Measurements from ENCODE around the gene WRAP73.

WRAP73 gene

DNA sequence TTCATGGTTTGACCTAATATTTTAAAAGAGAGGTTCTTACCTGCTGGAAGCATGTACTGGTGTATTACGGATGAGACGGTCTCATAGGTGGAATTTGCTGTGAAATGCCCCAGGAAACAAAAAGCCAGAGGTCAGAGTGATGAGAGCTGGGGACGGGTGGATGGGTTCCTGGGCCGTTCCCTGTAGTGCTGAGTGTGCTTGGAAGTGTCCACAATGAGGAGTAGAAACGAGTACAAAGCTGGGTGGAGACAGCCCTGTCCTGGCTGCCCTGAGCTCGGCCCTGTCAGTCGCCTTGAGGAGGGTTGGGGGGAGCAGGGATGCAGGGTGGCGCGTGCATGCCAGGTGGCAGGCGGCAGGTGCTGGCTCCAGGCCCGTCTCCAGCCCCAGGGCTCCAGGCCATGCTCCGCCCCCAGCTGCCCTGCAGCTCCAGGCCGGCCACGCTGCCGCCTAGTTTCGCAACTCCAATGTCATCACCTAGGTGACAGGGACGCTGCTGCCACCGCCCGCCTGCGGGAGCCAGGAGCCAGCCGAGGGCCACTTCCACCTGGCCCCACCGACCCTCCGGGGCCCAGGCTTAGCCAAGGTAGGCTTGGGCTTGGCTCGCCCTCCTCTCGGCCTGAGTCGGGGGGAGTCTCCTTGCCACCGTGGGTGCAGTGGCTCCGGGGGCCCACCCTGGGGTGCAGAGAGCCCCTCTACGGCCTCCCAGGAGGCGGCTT is 18.8 kb upstream of the WRAP73 start:
- DNase-seq (ENCODE audit: low read depth): no peak

DNA sequence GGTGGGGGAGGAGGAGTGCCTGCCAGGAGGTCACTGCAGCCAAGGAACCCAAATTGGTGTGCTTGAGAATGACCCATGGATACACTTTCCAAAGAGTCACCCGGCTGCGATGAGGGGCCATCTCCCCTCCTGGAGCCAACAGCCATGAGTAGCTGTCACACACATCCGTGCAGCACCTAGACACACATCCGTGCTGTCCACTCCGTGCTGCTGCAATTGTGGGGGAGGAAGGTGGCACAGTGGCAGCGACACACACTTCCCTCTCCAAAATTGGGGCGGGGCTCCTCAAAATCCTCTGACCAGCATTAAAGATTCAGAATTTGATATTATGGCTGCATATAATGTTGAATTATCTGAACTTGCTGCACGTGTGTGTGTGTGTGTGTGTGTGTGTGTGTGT is 18.2 kb upstream of the WRAP73 start:
- no peak for DNase-seq (ENCODE audit: low read depth)

DNA sequence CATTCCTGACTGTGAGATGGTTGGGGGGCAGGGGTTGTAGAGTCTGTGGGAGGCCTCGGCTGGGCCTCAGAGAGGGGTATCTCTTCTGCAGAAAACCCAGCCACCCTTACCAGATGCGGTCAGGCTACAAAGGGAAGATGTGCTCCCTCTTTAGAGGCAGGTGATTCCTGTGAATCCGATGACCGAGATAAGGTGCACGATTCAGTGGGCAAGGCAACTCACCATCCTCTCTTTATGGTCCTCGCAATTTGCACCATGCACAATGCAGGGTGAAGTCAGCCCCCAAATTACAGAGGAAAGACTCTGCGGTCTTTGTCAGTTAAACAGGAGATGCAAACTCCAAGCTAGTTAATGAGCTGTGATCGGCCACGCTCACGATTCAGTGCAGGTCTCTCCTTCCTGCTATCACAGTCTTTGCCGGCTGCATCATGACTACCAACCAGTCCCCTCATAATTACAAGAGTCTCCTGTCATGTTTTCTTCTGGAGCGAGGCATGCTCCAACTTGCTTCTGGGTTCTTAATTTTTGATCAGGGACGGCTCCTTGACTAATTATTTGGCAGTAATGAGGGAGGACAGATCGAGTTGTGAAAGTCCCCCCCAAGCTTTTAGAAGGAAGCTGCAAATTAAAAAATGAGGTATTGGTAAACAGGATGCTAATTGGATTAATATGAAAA is 14.9 kb upstream of the WRAP73 start:
- DNase-seq (ENCODE audit: low read depth): no peak

DNA sequence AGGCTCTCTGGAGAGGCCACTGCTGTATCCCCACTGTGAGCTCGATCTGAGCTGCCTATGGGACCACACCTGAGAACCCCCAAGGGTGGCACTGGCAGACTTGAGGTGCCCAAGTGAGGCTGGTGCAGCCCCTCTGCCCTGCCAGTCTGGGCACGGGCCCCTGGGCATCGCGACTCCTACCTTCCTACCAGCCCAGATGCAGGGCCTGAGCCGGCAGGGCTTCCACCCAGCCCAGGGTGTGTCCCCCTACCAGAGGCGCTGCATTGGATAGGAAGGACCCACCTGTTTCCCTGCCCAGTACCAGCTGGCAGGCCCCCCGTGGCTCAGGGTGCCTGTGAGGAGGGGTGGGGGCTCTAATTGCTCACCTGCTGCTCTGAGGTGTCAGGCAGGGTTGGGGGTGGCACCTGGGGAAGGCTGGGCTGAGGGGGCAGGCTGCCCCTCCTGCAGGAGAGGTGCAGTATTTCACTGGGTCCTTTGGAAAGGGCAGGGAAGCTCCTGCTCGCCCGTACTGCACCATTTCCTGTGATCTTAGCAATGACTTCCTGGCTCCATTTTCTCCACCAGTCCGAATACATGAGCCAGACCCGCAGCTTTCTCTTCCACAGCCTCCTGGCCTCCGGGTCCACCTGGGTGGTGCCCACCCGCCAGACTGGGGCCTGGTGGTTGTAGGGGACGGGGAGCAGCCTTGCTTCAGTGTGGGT is 14.2 kb upstream of the WRAP73 start:
- no peak for DNase-seq (ENCODE audit: low read depth)

DNA sequence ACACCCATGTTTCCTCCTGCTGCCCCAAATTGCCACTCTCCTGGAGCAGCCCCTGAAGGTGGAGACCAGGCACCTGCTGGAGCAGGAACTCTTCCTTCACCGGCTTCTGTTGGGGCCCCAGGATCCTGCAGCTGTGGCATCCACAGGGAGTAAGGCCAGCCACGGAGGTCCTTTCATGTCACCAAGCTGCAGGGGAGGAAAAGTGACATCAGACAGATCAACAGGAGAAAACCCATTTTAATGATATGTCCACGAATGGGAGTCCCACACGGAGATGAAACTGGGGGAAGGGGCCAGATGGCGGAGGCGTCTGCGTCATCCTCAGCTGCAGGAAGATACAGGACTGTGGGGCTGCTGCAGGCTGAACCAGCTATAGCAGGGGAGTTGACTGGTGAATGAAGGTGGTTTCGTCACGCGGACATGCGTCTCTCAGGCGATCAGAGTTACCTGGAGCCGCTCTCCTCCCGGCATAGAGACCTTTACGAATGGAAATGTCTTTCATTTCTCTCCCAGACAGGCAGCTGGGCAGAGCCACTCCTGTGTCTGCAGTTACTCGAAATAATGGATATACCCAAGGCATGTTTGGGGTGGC is 12.3 kb upstream of the WRAP73 start:
- no peak for DNase-seq (ENCODE audit: low read depth)

DNA sequence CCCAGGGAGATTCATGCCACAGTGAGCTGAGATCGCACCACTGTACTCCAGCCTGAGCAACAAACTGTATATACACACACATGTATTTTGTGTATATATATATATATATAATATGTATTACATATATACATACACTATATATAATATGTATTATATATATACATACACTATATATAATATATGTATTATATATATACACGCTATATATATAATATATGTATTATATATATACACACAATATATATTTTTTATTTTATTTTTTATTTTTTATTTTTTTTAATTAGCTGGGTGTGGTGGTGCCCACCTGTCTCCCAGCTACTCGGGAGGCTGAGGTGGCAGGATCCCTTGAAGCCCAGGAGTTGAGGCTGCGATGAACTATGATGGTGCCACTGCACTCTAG is 11.7 kb upstream of the WRAP73 start:
- no peak for DNase-seq (ENCODE audit: low read depth)

DNA sequence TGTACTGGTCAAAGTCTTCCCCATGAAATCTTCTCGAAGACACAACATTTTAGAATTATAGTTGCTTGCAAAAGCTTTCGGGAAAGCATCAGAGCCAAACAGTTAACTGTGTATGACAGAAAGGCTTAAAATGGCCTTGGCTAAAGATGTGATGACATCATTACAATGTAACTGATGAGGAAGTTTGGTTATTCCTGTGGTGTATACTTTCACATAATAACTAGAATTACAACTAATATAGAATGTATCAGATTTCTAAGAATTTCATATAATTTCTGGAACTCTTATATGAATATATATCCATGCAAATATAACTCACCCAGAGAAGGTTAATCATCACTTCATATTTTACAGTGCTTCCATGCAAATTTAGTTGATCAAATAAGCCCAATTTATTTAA is 10.8 kb upstream of the WRAP73 start:
- DNase-seq (ENCODE audit: low read depth): no peak

DNA sequence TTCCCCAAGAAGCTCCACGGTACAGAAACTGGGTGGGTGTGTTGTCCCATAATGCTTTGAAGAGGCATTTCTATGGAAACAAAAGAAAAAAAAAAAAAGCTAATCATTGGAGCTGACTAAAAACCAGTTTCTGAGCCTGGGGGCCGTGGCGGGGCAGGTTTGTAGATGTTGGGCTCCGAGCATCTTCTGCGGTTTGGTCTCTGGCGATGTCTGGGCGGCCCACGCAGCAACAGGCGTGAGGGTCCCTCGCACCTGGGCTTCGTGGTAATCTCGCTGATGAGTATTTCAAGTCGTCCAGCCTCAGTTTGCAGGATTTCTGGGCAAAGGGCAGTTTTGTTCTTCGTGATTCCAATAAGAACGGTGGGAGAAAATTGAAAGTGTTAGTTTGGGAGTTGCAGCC is 9.2 kb upstream of the WRAP73 start:
- DNase-seq (ENCODE audit: low read depth): no peak

DNA sequence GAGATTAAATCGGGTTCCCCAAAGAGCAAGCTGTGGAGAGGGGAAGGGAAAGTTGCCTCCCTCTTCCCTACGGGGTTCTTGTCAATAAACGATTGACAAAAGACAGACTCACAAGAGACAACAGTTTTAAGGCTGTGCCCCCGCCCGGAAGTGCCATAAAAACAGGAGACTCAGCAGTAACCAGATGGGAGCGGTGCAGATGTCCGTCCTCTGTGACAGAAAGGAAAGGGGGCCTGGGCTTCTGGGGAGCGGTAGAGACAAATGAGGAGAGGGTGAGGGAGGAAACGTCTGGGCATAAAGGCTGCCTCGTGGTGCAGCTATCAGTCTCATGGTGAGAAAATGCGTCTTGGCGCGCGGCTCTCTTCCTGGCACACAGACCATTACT is 8.3 kb upstream of the WRAP73 start:
- DNase-seq (ENCODE audit: low read depth): no peak

DNA sequence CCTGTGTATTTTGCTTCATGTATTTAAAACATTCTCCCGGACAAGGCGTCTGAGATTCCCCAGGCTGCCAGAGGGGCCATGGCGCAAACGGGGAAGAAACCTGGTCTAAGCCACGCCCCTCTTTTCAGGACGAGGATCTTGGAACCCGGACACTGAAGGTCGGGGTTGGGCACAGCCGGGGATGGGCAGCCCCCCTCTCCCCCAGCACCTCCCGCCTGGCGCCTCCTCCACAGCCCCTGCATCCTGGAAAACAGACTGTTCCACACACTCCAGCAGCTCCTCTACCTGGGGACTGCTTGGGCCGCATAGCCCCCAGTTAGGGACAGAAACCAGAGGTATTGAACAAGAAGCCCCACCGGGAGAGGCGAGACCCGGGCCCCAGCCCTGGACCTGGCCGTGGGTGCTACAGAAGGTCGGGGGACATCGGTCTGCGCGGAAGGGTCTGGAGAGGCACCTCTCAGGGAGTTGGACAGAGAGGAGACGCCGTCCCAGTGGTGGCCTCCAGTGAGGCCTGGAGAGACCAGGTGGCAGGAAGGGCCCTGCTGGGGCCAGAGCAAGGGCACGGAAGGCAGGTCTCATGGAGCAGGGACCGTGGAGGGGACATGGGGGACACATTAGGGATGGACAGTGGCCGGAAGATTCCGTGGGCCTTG is 7.8 kb upstream of the WRAP73 start:
- DNase-seq (ENCODE audit: low read depth): no peak

DNA sequence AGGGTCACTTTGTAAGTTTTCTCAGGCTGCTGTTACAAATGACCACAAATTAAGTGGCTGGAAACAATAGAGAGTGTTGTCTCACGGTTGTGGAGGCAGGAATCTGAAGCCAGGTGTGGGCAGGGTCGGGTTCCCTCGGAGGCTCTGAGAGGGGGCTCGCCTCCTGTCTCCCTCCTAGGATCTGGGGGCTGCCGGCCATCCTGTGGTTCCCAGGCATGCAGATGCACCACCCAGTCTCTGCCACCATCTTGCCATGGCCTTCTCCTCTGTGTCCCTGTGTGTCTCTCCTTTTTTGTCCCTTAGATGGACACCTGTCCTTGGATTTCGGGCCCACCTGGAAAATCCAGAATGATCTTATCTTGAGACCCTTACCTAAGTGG is 7.2 kb upstream of the WRAP73 start:
- DNase-seq (ENCODE audit: low read depth): no peak

DNA sequence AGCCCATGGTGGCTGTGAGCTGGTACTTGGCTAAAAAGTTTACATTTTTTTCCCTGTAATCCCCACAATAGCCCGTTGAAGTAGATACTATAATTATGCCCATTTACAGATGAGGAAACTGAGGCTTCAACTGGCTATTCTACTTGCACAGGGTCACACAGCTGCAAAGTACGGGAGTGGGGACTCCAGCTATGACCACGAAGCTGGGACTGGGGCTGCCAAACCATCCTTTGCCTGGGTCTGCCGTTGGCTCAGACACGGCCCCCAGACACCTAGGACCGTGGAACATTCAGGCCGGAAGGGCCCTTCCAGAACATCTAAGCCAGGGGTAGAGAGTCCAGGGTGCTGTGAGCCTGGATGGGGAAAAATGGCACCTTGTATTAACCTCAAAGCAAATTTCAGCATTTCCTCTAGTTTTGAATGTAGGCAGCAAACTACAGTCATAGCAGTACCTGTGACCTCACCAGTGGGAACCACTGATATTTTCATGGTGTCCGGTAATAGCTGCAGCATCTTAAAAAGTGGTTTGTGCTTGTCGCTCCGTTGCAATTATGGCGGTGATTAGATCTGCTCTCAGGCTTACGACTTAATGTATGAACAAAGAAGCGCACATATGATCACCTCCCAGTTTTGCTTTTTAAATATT is 6.7 kb upstream of the WRAP73 start:
- no peak for DNase-seq (ENCODE audit: low read depth)

DNA sequence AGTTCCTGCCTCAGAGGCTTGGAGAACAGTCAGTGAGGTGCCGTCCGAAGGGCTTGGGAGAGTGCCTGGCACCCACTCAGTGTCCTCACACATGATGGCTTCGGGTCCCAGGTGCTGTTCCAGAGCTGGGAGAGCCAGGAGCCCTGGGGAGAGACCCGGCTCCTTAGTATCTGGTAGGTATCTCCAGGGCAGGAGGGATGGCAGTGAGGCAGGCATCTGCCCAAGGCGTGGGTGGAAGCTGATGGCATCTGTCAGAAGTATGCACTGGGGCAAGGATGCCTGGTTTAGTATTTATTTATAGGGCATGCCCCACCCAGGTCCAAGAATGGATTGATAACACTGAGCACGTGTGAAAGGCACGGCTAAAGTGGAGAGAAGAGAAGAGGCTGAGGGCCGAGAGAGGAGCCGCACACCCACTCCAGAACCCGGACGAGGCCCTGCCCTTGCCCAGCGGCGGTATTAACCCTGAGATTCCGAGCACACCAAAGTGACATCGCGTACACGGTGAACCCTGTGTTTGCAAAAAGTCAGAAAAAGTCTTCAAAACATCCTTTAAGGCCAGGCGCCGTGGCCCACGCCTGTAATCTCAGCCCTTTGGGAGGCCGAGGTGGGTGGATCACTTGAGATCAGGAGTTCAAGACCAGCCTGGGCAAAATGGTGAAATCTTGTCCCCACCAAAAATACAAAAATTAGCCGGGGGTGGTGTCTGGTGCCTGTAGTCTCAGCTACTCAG is 4.8 kb upstream of the WRAP73 start:
- no peak for DNase-seq (ENCODE audit: low read depth)

DNA sequence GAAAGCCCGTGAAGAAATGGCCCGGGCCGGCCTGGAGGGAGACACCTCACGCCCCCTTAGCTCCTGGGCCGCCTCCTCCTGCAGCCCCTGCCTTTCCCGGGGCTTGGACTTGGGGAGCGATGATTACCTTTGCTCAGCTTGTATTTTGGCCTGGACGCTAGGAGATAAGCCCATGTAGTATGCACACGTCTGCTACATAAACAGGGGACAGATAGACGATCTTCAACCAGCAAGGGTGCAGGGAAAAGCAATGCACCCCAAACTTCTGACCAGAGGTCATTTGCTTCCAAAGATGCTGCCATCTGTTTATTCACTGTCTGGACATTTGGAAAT is 3.3 kb upstream of the WRAP73 start:
- DNase-seq (ENCODE audit: low read depth): no peak

DNA sequence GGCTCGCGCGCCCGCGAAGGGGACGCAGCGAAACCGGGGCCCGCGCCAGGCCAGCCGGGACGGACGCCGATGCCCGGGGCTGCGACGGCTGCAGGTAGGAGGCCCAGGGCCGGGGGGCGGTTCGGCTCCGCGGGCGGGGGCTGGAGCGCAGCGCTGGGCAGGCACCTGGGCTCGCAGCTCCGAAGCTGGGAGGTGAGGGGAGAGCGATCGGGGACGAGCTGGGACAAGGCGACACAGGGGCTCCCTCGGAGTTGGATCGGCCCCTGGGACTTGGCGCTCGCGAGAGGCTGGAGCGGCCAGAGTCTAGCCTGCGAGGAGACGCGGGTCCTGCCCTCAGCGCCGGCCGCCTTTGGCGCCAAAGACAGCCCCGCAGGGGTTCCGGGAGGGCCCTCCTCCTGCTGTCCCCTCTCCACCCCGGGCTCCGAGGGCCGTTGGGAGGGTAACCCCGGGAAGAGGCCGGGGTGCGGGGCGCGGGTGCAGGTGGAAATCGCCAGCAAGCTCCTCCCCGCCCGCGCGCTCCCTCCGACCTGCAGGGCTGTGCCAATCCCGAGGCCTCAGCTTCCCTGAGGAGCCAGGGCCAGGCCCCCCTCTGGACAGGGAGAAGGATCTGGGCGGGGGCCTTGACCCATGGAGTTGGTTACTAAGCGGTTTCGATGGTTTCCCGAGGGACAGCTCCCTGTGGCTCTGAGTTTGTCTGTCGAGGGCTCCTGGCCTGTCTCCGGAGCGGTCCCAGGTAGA is 2.8 kb upstream of the WRAP73 start:
- no peak for DNase-seq (ENCODE audit: low read depth)

DNA sequence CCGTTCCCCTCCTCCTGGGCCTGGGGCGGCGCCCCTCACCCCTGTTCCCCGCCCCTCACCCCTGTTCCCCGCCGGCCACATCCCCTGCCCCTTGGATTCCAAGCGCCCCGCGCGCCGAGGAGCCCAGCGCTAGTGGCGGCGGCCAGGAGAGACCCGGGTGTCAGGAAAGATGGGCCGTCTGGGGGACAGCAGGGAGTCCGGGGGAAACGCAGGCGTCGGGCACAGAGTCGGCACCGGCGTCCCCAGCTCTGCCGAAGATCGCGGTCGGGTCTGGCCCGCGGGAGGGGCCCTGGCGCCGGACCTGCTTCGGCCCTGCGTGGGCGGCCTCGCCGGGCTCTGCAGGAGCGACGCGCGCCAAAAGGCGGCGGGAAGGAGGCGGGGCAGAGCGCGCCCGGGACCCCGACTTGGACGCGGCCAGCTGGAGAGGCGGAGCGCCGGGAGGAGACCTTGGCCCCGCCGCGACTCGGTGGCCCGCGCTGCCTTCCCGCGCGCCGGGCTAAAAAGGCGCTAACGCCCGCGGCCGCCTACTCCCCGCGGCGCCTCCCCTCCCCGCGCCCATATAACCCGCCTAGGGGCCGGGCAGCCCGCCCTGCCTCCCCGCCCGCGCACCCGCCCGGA is 2.1 kb upstream of the WRAP73 start, which contains the start of gene TP73:
Gene TP73, plus strand, starts transcription at position 587 of the 618 bp plus-strand sequence. CDS start 29,850 bp downstream, outside the sequence.
- DNase-seq (ENCODE audit: low read depth): no peak

DNA sequence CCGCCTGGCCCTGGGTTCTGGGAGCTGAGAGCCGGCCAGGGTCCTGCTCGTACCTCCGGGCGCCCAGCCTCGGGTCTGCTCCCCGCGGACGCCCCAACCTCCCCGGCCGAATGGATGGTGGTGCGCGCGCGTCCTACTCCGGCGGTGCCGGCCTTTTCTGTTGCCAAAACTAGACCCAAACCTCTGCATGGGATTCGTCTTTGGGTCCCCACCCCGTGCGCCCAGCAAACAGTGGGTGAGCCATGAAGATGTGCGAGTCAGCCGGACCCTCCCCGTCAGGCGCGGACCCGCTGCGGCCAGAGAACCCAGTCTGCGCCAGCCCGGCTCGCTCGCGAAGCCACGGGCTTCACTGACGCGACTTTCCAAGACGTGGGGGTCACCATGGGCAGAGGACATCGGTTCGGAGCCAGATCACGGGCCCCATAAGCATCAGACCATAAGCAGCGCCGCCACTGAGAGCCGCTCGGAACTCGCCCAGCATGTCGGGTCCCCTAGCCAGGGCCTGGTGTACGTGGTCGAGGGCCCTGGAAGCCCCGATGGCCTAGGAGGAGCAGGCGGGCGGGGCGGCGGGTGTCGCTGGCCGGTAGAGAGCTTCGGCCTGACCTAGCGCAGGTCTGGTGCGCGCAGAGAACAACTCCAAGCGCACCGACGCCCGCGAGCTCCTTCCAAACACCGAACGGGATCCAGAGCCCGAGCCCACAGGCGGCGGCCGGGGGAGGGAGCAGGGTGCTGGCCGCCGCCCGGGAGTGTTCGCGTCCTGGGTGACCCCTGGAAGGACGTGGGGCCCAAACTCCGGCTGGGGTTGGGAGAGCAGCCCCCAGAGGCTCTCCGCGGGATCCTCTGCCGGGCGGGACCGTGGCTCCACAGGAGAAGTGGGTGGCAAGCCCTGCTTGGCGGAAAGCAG is 1.4 kb upstream of the WRAP73 start:
- DNase-seq (ENCODE audit: low read depth): no peak

DNA sequence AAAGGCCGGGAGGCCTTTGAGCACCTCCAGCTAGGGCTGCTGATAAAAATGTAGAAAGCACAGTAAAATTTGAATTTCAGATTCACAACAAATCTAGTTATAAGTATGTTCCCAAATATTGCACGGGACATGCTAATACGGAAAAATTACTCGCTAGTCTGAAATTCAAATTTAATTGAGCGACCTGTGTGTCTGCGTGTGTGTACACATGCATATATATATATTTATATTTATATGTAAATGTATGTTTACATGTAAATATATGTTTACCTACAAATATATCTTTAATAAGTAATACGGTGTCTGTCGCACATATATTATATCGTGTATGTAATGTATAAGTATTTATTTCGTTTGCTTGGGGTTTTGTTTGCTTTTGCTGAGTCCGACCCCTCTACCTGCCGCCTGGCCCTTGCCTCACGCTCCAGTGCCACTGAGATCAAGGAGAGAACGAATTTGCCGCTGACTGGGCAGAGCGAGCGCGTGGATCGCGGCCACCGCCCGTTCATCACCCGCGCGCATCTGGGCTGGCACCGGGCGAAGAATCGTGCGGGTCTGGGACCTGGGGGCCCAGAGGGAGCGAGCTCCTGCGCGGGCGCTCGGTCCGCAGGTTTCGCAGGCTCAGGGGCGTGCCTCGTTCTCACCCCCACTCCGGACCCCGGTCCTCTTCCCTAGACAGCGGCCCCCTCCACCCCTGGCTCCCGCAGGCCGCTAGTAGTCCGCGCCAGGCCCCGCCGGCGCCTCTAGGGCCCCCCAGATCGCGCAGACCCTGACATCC is 534 bp upstream of the WRAP73 start:
- no peak for DNase-seq (ENCODE audit: low read depth)

Data from stimulated activated CD4-positive, alpha-beta T cell treated with anti-CD3 and anti-CD28 coated beads, Interleukin-2, amount 100 ng/mL, for 4 hours (primary cell).